HepG2 (cell line): ENCODE measurements around the gene DYSF. TPM values are rescaled to one million over a fixed set of nuclear protein-coding genes. Genes with fewer than 3 reads are reported as not detected.
A peak's percentile ranks its signal among the peaks of the same experiment; 100 is the strongest.

Experiments used
- ATAC-seq: fragments of 200-7000 bp; cut with Tn5 transposase; 3 replicates; pipeline ENCODE4 v1.9.1; 2020; ENCODE audit warnings: mild to moderate bottlenecking, moderate library complexity
- BruUV-seq: library from RNA; stranded (reverse); fragments of 400-500 nt; replicated peaks from 2 replicates; lab custom pipeline; 2021; lab: Mats Ljungman, UMichigan
- CTCF ChIA-PET: fragments of 300-600 bp; formaldehyde crosslinking; extraction: SDS; loops from one replicate; lab custom pipeline; 2021; ENCODE audit warnings: low total read pairs, inconsistent platforms, low intra/inter-chr PET ratio; lab: Yijun Ruan, JAX
- POLR2A ChIA-PET: fragments of 350-600 bp; sonication (Branson Sonifier 250); formaldehyde crosslinking; loops from one replicate; lab custom pipeline; 2020; ENCODE audit warnings: antibody characterized with exemption, inconsistent platforms; lab: Yijun Ruan, JAX
- DNase-seq: peaks from one replicate; pipeline ENCODE4 v3.0.0-alpha.2; 2015; ENCODE audit warnings: low spot score
- FAIRE-seq: peaks from 3 replicates; lab custom pipeline; 2011; peaks lifted over from hg19 to GRCh38; lab: Jason Lieb, UNC
- H2AFZ ChIP-seq: one replicate; pipeline ENCODE4 v1.6.1; 2011; ENCODE audit warnings: low read length, inconsistent platforms
- H3K27ac ChIP-seq: fragments of 300-600 bp; 3 replicates; pipeline ENCODE4 v1.8.0; 2011; ENCODE audit warnings: mixed run types, mild to moderate bottlenecking, mixed read lengths, low read length, inconsistent platforms; ENCODE audit not compliant: insufficient read depth; ENCODE audit errors: extremely low read length
- H3K27me3 ChIP-seq, 2 experiments: fragments of 200-600 bp in 1 of 2; 2 replicates in 1 of 2; 3 replicates in 1 of 2; pipeline versions ENCODE4 v1.6.0 to v1.8.0; 2011; ENCODE audit warnings: low read length in 2 of 2, mild to moderate bottlenecking in 2 of 2, moderate library complexity in 2 of 2, inconsistent platforms in 1 of 2; ENCODE audit not compliant: insufficient read depth in 2 of 2, control insufficient read depth in 1 of 2
- H3K36me3 ChIP-seq, 2 experiments: fragments of 200-600 bp in 1 of 2; replicated peaks in 1 of 2; 2 replicates in 1 of 2; 3 replicates in 1 of 2; pipeline versions ENCODE4 v1.5.1 to v1.8.0; 2011; ENCODE audit warnings: low read length in 2 of 2, inconsistent platforms in 1 of 2; ENCODE audit not compliant: insufficient read depth in 2 of 2, control insufficient read depth in 1 of 2
- H3K4me1 ChIP-seq: 2 replicates; pipeline ENCODE4 v1.5.1; 2012; ENCODE audit warnings: low read length, inconsistent platforms; ENCODE audit not compliant: insufficient read depth
- H3K4me2 ChIP-seq: 2 replicates; pipeline ENCODE4 v1.6.0; 2011; ENCODE audit warnings: low read depth, low read length, inconsistent platforms
- H3K4me3 ChIP-seq, 3 experiments: fragments of 200-600 bp in 1 of 3; sonication (generic), shearing (Covaris generic) in 1 of 3; replicated peaks in 1 of 3; 2 replicates each; pipeline ENCODE4 v1.5.1; 2011 to 2016; ENCODE audit warnings: low read length in 3 of 3, inconsistent platforms in 2 of 3, low read depth in 2 of 3, mild to moderate bottlenecking in 2 of 3, control low read depth in 1 of 3, mixed read lengths in 1 of 3; ENCODE audit not compliant: insufficient read depth in 1 of 3
- H3K79me2 ChIP-seq: one replicate; pipeline ENCODE4 v1.6.1; 2011; ENCODE audit warnings: low read length, inconsistent platforms; ENCODE audit not compliant: insufficient read depth
- H3K9ac ChIP-seq: 2 replicates; pipeline ENCODE4 v1.6.0; 2011; ENCODE audit warnings: mild to moderate bottlenecking, low read depth, low read length, inconsistent platforms; ENCODE audit not compliant: insufficient read depth
- H3K9me3 ChIP-seq: 2 replicates; pipeline ENCODE4 v1.5.1; 2012; ENCODE audit warnings: mild to moderate bottlenecking, low read length
- H4K20me1 ChIP-seq: 2 replicates; pipeline ENCODE4 v1.6.0; 2011; ENCODE audit warnings: inconsistent platforms, mild to moderate bottlenecking, low read length, moderate library complexity; ENCODE audit not compliant: insufficient read depth
- ARNT2 ChIP-seq: sonication (generic); formaldehyde crosslinking; IDR thresholded peaks from 2 replicates; pipeline ENCODE4 v1.8.0; 2022; ENCODE audit warnings: mild to moderate bottlenecking, low read depth, missing genetic modification reagents, moderate library complexity
- EP300 ChIP-seq, 3 experiments: sonication (generic) in 1 of 3; formaldehyde crosslinking in 1 of 3; IDR thresholded peaks; 2 replicates each; pipeline versions ENCODE4 v1.5.1 to v1.6.1; 2011 to 2020; ENCODE audit warnings: low read depth in 2 of 3, low read length in 2 of 3, borderline replicate concordance in 1 of 3, improper control_type of control experiment in 1 of 3, mild to moderate bottlenecking in 1 of 3, missing genetic modification reagents in 1 of 3, moderate library complexity in 1 of 3
- FOXM1 ChIP-seq: sonication (generic); formaldehyde crosslinking; IDR thresholded peaks from 2 replicates; pipeline ENCODE4 v1.5.0; 2020; ENCODE audit warnings: missing genetic modification reagents
- MTA3 ChIP-seq: sonication (generic); formaldehyde crosslinking; IDR thresholded peaks from 2 replicates; pipeline ENCODE4 v1.4.0; 2020; ENCODE audit warnings: missing genetic modification reagents
- NR0B2 ChIP-seq: sonication (generic); formaldehyde crosslinking; IDR thresholded peaks from 2 replicates; pipeline ENCODE4 v1.4.0; 2020; ENCODE audit warnings: mild to moderate bottlenecking, missing genetic modification reagents
- ZBED4 ChIP-seq: sonication (generic); formaldehyde crosslinking; IDR thresholded peaks from 2 replicates; pipeline ENCODE4 v1.4.0; 2020; ENCODE audit warnings: missing genetic modification reagents, borderline replicate concordance
- WGBS: methylation state at CpG from one replicate; pipeline ENCODE4 v1.1.6; 2017; ENCODE audit warnings: low lambda C conversion rate; 5-methylcytosine and 5-hydroxymethylcytosine counted together
- in situ Hi-C: cut with HindIII; loops from 2 replicates; pipeline ENCODE4 v1.10.0; 2017; ENCODE audit warnings: low pct_unique_long_range_greater_than_20kb; ENCODE audit not compliant: extremely low pct_ligation_motif_present
- intact Hi-C: fragments of 100-400 bp; cut with micrococcal nuclease; formaldehyde crosslinking; loops from one replicate; pipeline ENCODE4 v1.10.0; 2022; ENCODE audit not compliant: unreplicated experiment
- polyA plus RNA-seq, 8 experiments: library from polyadenylated mRNA; depleted of rRNA in 3 of 8; stranded (reverse) in 7 of 8; unstranded in 1 of 8; fragments of >200 nt; fragmentation: Illumina TruSeq in 4 of 8; extraction: Trizol in 4 of 8; gene quantifications; 2 replicates each; pipeline versions ENCODE4 v1.2.1 to v1.2.3, GENCODE V29; 2011 to 2016; ENCODE audit warnings: low read depth in 4 of 8, missing spikeins in 1 of 8, mixed read lengths in 1 of 8; ENCODE audit not compliant: insufficient read depth in 1 of 8
- total RNA-seq, 5 experiments: library from RNA; depleted of rRNA; stranded (reverse); fragments of >200 nt; fragmentation: Illumina TruSeq; extraction: Trizol; gene quantifications; 2 replicates each; pipeline ENCODE4 v1.2.3, GENCODE V29; 2016; ENCODE audit warnings: low read depth in 1 of 5

Gene DYSF
- total and polyA plus RNA-seq, 2 of the 13 experiments (the other 11 are each of a cell fraction or from before 2014, with no cell fraction given), result 0.15 to 2.4 TPM

GRCh38 chr2:71458413-71459083 lies 5.2 kb downstream of the DYSF start (continued):
- no peak for TF ChIP-seq EP300 (IDR thresholded peaks at IDR 0.05; ENCODE audit: low read depth in 2 of 2, low read length in 2 of 2)
- no peak for TF ChIP-seq EP300 (CRISPR knock-in tag; IDR thresholded peaks at IDR 0.05; ENCODE audit: borderline replicate concordance)
- no peak for TF ChIP-seq MTA3 (CRISPR knock-in tag)

GRCh38 chr2:71459084-71459431 lies 5.7 kb downstream of the DYSF start:
- in situ Hi-C loops (no loop called here), intact Hi-C loops (loop anchor here (5.0 kb wide), 1 partner anchor 53 kb away; no protein-coding TSS in a partner anchor)
- no peaks in the 10 kb centered on the region for H3K36me3 ChIP-seq
- 9% methylated on average over 2 of the region's 2 CpGs for WGBS
- H3K9ac ChIP-seq, result no peak overlapping the region
- H3K27me3 ChIP-seq, result peaks cover 2 to 3% of the 10 kb centered on the region in 2 experiments; a peak in 2 of 5 replicates
- no peak overlapping the region for H2AFZ ChIP-seq
- H3K4me1 ChIP-seq, result peaks cover 44% of the 10 kb centered on the region
- peak overlapping the region; percentile 23; the same call in 1 of the 2 replicates for H3K4me2 ChIP-seq
- no peak for DNase-seq
- no peak for ATAC-seq
- H3K9me3 ChIP-seq, result no peaks in the 10 kb centered on the region
- ChIA-PET CTCF (no interaction called here), POLR2A (no interaction called here)
- no peak overlapping the region for H3K27ac ChIP-seq
- BruUV-seq, result no TSS peak
- FAIRE-seq, result no peak
- H4K20me1 ChIP-seq, result no peaks in the 10 kb centered on the region
- H3K79me2 ChIP-seq, result no peaks in the 10 kb centered on the region
- TF ChIP-seq NR0B2, result no peak
- no peak overlapping the region for H3K4me3 ChIP-seq

GRCh38 chr2:71460056-71460455 lies 6.7 kb downstream of the DYSF start:
- intact Hi-C loops, result no loop called here
- ChIA-PET POLR2A (no interaction called here), CTCF (no interaction called here)
- DNase-seq (no peak), FAIRE-seq (no peak), ATAC-seq (no peak)
- H3K79me2 ChIP-seq, result no peaks in the 10 kb centered on the region
- no peak overlapping the region for H3K4me3 ChIP-seq
- in situ Hi-C loops, result no loop called here
- H2AFZ ChIP-seq, result no peak overlapping the region
- H3K27ac ChIP-seq, result no peak overlapping the region
- 79% methylated on average over 6 of the region's 6 CpGs for WGBS
- no TSS peak for BruUV-seq
- H3K9ac ChIP-seq, result no peak overlapping the region
- no peaks in the 10 kb centered on the region for H3K36me3 ChIP-seq
- H3K4me2 ChIP-seq, result no peak overlapping the region
- H3K27me3 ChIP-seq, result peaks cover 2 to 11% of the 10 kb centered on the region in 2 experiments; a peak in 3 of 5 replicates
- no peaks in the 10 kb centered on the region for H4K20me1 ChIP-seq
- H3K4me1 ChIP-seq, result peaks cover 43% of the 10 kb centered on the region
- no peaks in the 10 kb centered on the region for H3K9me3 ChIP-seq
- TF ChIP-seq FOXM1 (CRISPR knock-in tag) (no peak), ARNT2 (CRISPR knock-in tag) (no peak), ZBED4 (CRISPR knock-in tag) (no peak)
